Lung (tissue), 12 donors: Measurements from ENCODE around the gene KLHL29. TPM values are rescaled to one million over a fixed set of nuclear protein-coding genes. Genes with fewer than 3 reads are reported as not detected.

Source experiments
- ATAC-seq: fragments of 200-7000 bp; cut with Tn5 transposase; one replicate; pipeline ENCODE4 v1.9.1; 2020; ENCODE audit warnings: moderate number of reproducible peaks; ENCODE audit not compliant: insufficient read depth, low FRiP score
- DNase-seq, 3 donors: peaks; one replicate each; pipeline ENCODE4 v3.0.0-alpha.2; 2013 to 2017
- H3K27ac ChIP-seq, 2 donors: one replicate each; pipeline ENCODE4 v1.5.1; 2013; ENCODE audit warnings: mild to moderate bottlenecking in 2 of 2, moderate library complexity in 2 of 2, control low read depth in 1 of 2, inconsistent platforms in 1 of 2, low read depth in 1 of 2, low read length in 1 of 2
- H3K27me3 ChIP-seq, 3 donors: one replicate each; pipeline ENCODE4 v1.5.1; 2013; ENCODE audit warnings: low read length in 2 of 3; ENCODE audit not compliant: control insufficient read depth in 3 of 3, insufficient read depth in 3 of 3
- H3K36me3 ChIP-seq, 4 donors: one replicate each; pipeline ENCODE4 v1.5.1; 2013; ENCODE audit warnings: low read length in 4 of 4, mild to moderate bottlenecking in 1 of 4, moderate library complexity in 1 of 4; ENCODE audit not compliant: control insufficient read depth in 4 of 4, insufficient read depth in 4 of 4
- H3K4me1 ChIP-seq, 5 donors: one replicate each; pipeline ENCODE4 v1.5.1; 2013; ENCODE audit warnings: low read length in 5 of 5, mild to moderate bottlenecking in 2 of 5, moderate library complexity in 1 of 5; ENCODE audit not compliant: control insufficient read depth in 5 of 5, insufficient read depth in 5 of 5
- H3K4me3 ChIP-seq: one replicate; pipeline ENCODE4 v1.5.1; 2013; ENCODE audit warnings: mild to moderate bottlenecking, control low read depth, moderate library complexity
- H3K9ac ChIP-seq, 2 donors: one replicate each; pipeline ENCODE4 v1.5.1; 2013; ENCODE audit warnings: low read length in 2 of 2, control low read depth in 1 of 2; ENCODE audit not compliant: insufficient read depth in 1 of 2
- H3K9me3 ChIP-seq, 4 donors: one replicate each; pipeline ENCODE4 v1.5.1; 2013; ENCODE audit warnings: low read length in 3 of 4, mild to moderate bottlenecking in 1 of 4, moderate library complexity in 1 of 4; ENCODE audit not compliant: control insufficient read depth in 4 of 4, insufficient read depth in 3 of 4
- WGBS, 2 donors: extraction: QIAGEN DNeasy Blood & Tissue Kit; methylation state at CpG; one replicate each; pipeline ENCODE4 v1.1.7; 2013; 5-methylcytosine and 5-hydroxymethylcytosine counted together
- polyA plus RNA-seq, 2 donors: library from polyadenylated mRNA; stranded (reverse); fragments of 200-250 nt; gene quantifications; one replicate each; pipeline ENCODE4 v1.2.1, GENCODE V29; 2013
- total RNA-seq, 2 donors: library from RNA; depleted of rRNA in 1 of 2; stranded (reverse); fragments of >200 nt in 1 of 2; gene quantifications; one replicate each; pipeline ENCODE4 v1.2.1, GENCODE V29; 2014 to 2021
- TF ChIP-seq, protein P1 (sequence below): IDR thresholded peaks from 2 replicates; pipeline ENCODE4 v1.5.1; 2012; ENCODE audit warnings: mild to moderate bottlenecking; ENCODE audit errors: control extremely low read depth, extremely low read depth
- donor health status: control.
- donor health status: control.
- donor health status: Bipolar disorder and iron deficiency.
- donor health status: healthy.
- donor health status: DM: yes; HTN: yes; CAD: no.

KLHL29 gene
- total and polyA plus RNA-seq, 4 donors = 2.7 to 16.2 (median 3.5) TPM

- Histone ChIP-seq H3K9ac (no peak overlapping the region), H3K27ac (no peak overlapping the region), H3K36me3 (no peaks in the 10 kb centered on the region), H3K4me1 (peaks cover 0 to 37% (median 20%) of the 10 kb centered on the region in 5 donors), H3K9me3 (no peaks in the 10 kb centered on the region), H3K27me3 (no peaks in the 10 kb centered on the region), H3K4me3 (no peak overlapping the region)
- TF ChIP-seq, protein P1, sequence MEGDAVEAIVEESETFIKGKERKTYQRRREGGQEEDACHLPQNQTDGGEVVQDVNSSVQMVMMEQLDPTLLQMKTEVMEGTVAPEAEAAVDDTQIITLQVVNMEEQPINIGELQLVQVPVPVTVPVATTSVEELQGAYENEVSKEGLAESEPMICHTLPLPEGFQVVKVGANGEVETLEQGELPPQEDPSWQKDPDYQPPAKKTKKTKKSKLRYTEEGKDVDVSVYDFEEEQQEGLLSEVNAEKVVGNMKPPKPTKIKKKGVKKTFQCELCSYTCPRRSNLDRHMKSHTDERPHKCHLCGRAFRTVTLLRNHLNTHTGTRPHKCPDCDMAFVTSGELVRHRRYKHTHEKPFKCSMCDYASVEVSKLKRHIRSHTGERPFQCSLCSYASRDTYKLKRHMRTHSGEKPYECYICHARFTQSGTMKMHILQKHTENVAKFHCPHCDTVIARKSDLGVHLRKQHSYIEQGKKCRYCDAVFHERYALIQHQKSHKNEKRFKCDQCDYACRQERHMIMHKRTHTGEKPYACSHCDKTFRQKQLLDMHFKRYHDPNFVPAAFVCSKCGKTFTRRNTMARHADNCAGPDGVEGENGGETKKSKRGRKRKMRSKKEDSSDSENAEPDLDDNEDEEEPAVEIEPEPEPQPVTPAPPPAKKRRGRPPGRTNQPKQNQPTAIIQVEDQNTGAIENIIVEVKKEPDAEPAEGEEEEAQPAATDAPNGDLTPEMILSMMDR = no peak
- 95 to 96% methylated on average over 11 of the region's 11 CpGs for WGBS, 2 donors
- no peak for DNase-seq
- no peak for ATAC-seq
Measured at GRCh38 chr2:23528690-23529089, 143.7 kb downstream of the KLHL29 start.

GRCh38 chr2:23529659-23530058 is 144.7 kb downstream of the KLHL29 start:
- ATAC-seq = no peak
- DNase-seq = no peak
- Histone ChIP-seq H3K4me3 (no peak overlapping the region), H3K4me1 (peaks cover 0 to 28% (median 13%) of the 10 kb centered on the region in 5 donors), H3K27ac (no peak overlapping the region), H3K9ac (no peak overlapping the region), H3K27me3 (no peaks in the 10 kb centered on the region), H3K36me3 (no peaks in the 10 kb centered on the region), H3K9me3 (no peaks in the 10 kb centered on the region)
- TF ChIP-seq, protein P1 = no peak
- 93 to 96% methylated on average over 11 of the region's 11 CpGs for WGBS, 2 donors

- TF ChIP-seq, protein P1 = no peak
- no peak for DNase-seq
Measured at GRCh38 chr2:23530206-23530908, 145.4 kb downstream of the KLHL29 start.

More at GRCh38 chr2:23530206-23530908, 145.4 kb downstream of the KLHL29 start:
- Histone ChIP-seq H3K4me1 (peaks cover 0 to 21% (median 10%) of the 10 kb centered on the region in 5 donors), H3K27ac (no peak overlapping the region), H3K36me3 (no peaks in the 10 kb centered on the region), H3K9me3 (no peaks in the 10 kb centered on the region), H3K9ac (no peak overlapping the region), H3K4me3 (no peak overlapping the region), H3K27me3 (no peaks in the 10 kb centered on the region)
- no peak for ATAC-seq
- WGBS, 2 donors = 86 to 91% methylated on average over 12 of the region's 12 CpGs
